Panc1 (cell line): Measurements from ENCODE around the gene ASF1B. TPM values are rescaled to one million over a fixed set of nuclear protein-coding genes. Genes with fewer than 3 reads are reported as not detected.

Experiments used
- ATAC-seq: fragments of 200-7000 bp; cut with Tn5 transposase; 2 replicates; pipeline ENCODE4 v1.9.1; 2020; ENCODE audit warnings: mild to moderate bottlenecking, moderate library complexity
- BruUV-seq: library from RNA; stranded (reverse); fragments of 400-500 nt; replicated peaks from 2 replicates; lab custom pipeline; 2021; lab: Mats Ljungman, UMichigan
- CTCF ChIA-PET: fragments of 300-600 bp; sonication (Branson Sonifier 250); formaldehyde crosslinking; loops from one replicate; lab custom pipeline; 2022; ENCODE audit warnings: antibody characterized with exemption; lab: Charles Lee
- POLR2A ChIA-PET: fragments of 300-600 bp; sonication (Branson Sonifier 250); formaldehyde crosslinking; loops from one replicate; lab custom pipeline; 2022; ENCODE audit warnings: antibody characterized with exemption; lab: Charles Lee
- DNase-seq: peaks from one replicate; pipeline ENCODE4 v3.0.0-alpha.2; 2010; ENCODE audit warnings: low read depth, low spot score
- H3K27ac ChIP-seq: 2 replicates; pipeline ENCODE4 v1.5.1; 2011; ENCODE audit warnings: mild to moderate bottlenecking, low read length, inconsistent platforms
- H3K27me3 ChIP-seq: fragments of 200-500 bp; sonication (Bioruptor generic); 2 replicates; pipeline ENCODE4 v1.6.0; 2014; ENCODE audit warnings: low read length, inconsistent platforms; ENCODE audit not compliant: control insufficient read depth, insufficient read depth
- H3K36me3 ChIP-seq: fragments of 200-500 bp; sonication (Bioruptor generic); 2 replicates; pipeline ENCODE4 v1.5.1; 2014; ENCODE audit warnings: inconsistent platforms, mild to moderate bottlenecking, low read length, moderate library complexity; ENCODE audit not compliant: control insufficient read depth, insufficient read depth
- H3K4me1 ChIP-seq: 2 replicates; pipeline ENCODE4 v1.5.1; 2011; ENCODE audit warnings: inconsistent platforms, mild to moderate bottlenecking, low read length, moderate library complexity; ENCODE audit not compliant: control insufficient read depth, insufficient read depth
- H3K4me3 ChIP-seq, 2 experiments: 2 replicates each; pipeline ENCODE4 v1.5.1; 2011 to 2012; ENCODE audit warnings: low read depth in 2 of 2, low read length in 2 of 2, mild to moderate bottlenecking in 2 of 2, inconsistent platforms in 1 of 2, moderate library complexity in 1 of 2
- H3K9me3 ChIP-seq: fragments of 200-500 bp; sonication (Bioruptor generic); 2 replicates; pipeline ENCODE4 v1.5.1; 2014; ENCODE audit warnings: low read depth, mild to moderate bottlenecking, inconsistent platforms, low read length, moderate library complexity; ENCODE audit not compliant: control insufficient read depth, insufficient read depth
- POLR2AphosphoS5 ChIP-seq: IDR thresholded peaks from 2 replicates; pipeline ENCODE4 v1.6.1; 2012; ENCODE audit warnings: mild to moderate bottlenecking, low read depth, low read length, moderate library complexity
- SIN3A ChIP-seq: IDR thresholded peaks from 2 replicates; pipeline ENCODE4 v1.6.1; 2012; ENCODE audit warnings: low read depth, mild to moderate bottlenecking, low read length, moderate library complexity, borderline replicate concordance; ENCODE audit not compliant: insufficient read depth
- TCF7L2 ChIP-seq: IDR thresholded peaks from 2 replicates; pipeline ENCODE4 v1.6.1; 2011; ENCODE audit warnings: mild to moderate bottlenecking, low read depth, low read length, inconsistent platforms
- in situ Hi-C: cut with HindIII; loops from 2 replicates; pipeline ENCODE4 v1.10.0; 2016; ENCODE audit warnings: low sequenced_read_pairs, low pct_unique_long_range_greater_than_20kb
- intact Hi-C: fragments of 100-400 bp; cut with micrococcal nuclease; formaldehyde crosslinking; loops from one replicate; pipeline ENCODE4 v1.10.0; 2022; ENCODE audit not compliant: unreplicated experiment
- total RNA-seq: library from RNA; stranded (reverse); gene quantifications from one replicate; pipeline ENCODE4 v1.2.1, GENCODE V29; 2021; ENCODE audit not compliant: unreplicated experiment
- TF ChIP-seq, protein P1 (sequence below), 2 experiments: IDR thresholded peaks; 2 replicates each; pipeline ENCODE4 v1.6.1; 2011 to 2012; ENCODE audit warnings: low read depth in 2 of 2, control low read depth in 1 of 2, low read length in 1 of 2, mild to moderate bottlenecking in 1 of 2, moderate library complexity in 1 of 2; ENCODE audit not compliant: insufficient read depth in 1 of 2

Gene ASF1B
- total RNA-seq, 1 experiment from 2014 or later = 35.4 TPM

DNA sequence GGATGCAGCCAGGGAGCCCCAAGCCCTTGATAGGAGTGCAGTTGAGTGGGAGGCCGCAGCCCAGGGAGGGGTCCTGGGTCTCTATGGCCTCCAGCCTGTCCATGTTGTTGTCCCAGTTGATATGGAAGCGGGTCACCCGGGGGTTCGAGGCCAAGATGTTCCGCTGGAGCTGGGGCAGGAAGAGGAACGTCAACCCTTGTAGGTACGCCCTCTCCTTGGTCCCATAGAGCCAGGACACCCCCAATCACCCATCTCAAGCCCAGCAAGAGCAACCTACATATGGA lies 15.9 kb downstream of the ASF1B start:
- Histone ChIP-seq H3K27me3 (no peaks in the 10 kb centered on the region), H3K4me3 (no peak overlapping the region), H3K4me1 (peaks cover 23% of the 10 kb centered on the region), H3K36me3 (no peaks in the 10 kb centered on the region), H3K27ac (no peak overlapping the region), H3K9me3 (no peaks in the 10 kb centered on the region)
- CTCF ChIA-PET = no interaction called here
- in situ Hi-C loops = no loop called here
- ATAC-seq = no peak
- POLR2A ChIA-PET = no interaction called here
- TF ChIP-seq, protein P1, sequence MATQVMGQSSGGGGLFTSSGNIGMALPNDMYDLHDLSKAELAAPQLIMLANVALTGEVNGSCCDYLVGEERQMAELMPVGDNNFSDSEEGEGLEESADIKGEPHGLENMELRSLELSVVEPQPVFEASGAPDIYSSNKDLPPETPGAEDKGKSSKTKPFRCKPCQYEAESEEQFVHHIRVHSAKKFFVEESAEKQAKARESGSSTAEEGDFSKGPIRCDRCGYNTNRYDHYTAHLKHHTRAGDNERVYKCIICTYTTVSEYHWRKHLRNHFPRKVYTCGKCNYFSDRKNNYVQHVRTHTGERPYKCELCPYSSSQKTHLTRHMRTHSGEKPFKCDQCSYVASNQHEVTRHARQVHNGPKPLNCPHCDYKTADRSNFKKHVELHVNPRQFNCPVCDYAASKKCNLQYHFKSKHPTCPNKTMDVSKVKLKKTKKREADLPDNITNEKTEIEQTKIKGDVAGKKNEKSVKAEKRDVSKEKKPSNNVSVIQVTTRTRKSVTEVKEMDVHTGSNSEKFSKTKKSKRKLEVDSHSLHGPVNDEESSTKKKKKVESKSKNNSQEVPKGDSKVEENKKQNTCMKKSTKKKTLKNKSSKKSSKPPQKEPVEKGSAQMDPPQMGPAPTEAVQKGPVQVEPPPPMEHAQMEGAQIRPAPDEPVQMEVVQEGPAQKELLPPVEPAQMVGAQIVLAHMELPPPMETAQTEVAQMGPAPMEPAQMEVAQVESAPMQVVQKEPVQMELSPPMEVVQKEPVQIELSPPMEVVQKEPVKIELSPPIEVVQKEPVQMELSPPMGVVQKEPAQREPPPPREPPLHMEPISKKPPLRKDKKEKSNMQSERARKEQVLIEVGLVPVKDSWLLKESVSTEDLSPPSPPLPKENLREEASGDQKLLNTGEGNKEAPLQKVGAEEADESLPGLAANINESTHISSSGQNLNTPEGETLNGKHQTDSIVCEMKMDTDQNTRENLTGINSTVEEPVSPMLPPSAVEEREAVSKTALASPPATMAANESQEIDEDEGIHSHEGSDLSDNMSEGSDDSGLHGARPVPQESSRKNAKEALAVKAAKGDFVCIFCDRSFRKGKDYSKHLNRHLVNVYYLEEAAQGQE (IDR thresholded peaks at IDR 0.05; ENCODE audit: insufficient read depth in 1 of 2, low read depth in 2 of 2, low read length in 1 of 2) = no peak
- TF ChIP-seq TCF7L2 (no peak), SIN3A (no peak), POLR2AphosphoS5 (peak; percentile 16; the same call in 1 of the 2 replicates)
- no TSS peak for BruUV-seq
- DNase-seq = no peak
- intact Hi-C loops = no loop called here

DNA sequence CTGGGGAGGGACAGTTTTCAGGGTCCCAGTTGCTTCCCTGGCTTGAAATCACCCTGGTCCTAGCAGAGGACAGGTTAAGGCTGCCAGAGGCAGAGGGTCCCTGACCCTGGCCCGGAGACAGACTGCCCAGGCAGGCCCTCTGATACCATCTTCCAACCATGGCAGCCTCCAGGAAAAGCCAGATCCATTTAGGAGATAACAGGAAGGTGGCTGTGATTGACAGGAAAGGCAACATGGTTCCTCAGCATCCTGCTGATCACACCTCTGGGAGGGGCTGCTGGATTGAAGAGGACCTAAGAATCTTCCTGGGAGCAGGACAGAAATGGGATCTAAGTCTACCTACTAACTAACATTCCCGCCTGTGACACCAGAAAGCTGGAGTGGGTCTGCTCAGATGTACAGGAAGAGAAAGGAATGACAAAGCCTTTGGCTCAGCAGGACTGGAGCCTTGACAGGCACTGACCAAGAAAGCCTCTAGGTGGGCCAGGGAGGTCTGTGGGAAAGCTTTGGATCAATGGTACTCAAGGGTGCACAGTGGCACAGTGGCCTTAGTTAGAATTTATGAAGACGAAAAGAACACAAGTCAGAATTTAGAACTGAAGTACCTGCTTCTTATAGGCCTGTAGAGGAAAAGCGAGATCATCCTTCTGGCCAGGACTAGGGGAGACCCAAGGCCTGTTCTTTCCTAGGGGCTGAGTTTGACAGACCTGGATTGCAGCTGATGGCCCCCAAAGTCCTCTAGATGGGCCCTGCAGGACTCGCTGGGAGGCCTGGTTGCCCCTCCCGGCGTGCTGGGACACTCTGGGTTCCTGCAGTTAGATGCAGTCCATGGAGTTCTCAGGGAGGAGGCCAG lies 16.5 kb downstream of the ASF1B start:
- CTCF ChIA-PET = no interaction called here
- intact Hi-C loops = no loop called here
- ATAC-seq (no peak), DNase-seq (no peak)
- Histone ChIP-seq H3K27ac (no peak overlapping the region), H3K27me3 (no peaks in the 10 kb centered on the region), H3K9me3 (no peaks in the 10 kb centered on the region), H3K4me1 (peaks cover 26% of the 10 kb centered on the region), H3K4me3 (no peak overlapping the region), H3K36me3 (no peaks in the 10 kb centered on the region)
- TF ChIP-seq SIN3A (no peak), POLR2AphosphoS5 (peak; percentile 33; the same call in 1 of the 2 replicates)
- POLR2A ChIA-PET = no interaction called here
- in situ Hi-C loops = no loop called here
- BruUV-seq = no TSS peak

DNA sequence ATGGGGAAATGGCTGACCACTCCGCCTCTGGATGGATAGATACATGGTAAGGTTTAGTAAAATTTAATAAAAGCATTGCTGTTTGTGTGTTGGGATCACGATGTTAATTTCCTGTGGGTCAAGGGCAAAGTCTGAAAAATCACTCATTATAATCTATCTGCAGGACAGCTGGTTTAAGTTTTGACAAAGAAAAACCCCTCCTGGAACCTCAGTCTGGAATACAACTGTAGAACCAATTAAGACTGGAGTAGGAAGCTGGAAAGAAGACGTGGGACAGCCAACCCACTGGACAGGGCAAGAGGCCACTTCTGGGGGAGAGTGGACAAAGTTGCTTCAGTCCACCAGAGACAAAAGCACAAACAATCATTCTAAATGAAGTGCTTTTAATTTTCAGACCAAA lies 17.2 kb downstream of the ASF1B start:
- no peaks in the 10 kb centered on the region for H3K27me3 ChIP-seq
- DNase-seq = no peak
- intact Hi-C loops (no loop called here), in situ Hi-C loops (no loop called here)
- peak overlapping the region; percentile 92 for H3K27ac ChIP-seq
- H3K9me3 ChIP-seq = no peaks in the 10 kb centered on the region
- ATAC-seq = no peak
- TF ChIP-seq, protein P1 (IDR thresholded peaks at IDR 0.05; ENCODE audit: insufficient read depth in 1 of 2, low read depth in 2 of 2, low read length in 1 of 2) = no peak
- no peak for TF ChIP-seq POLR2AphosphoS5
- ChIA-PET POLR2A (no interaction called here), CTCF (no interaction called here)
- BruUV-seq = no TSS peak
- H3K4me1 ChIP-seq = peaks cover 26% of the 10 kb centered on the region
- no peak overlapping the region for H3K4me3 ChIP-seq
- H3K36me3 ChIP-seq = no peaks in the 10 kb centered on the region
